Measurements from ENCODE around the gene MRPS6.
A peak's percentile ranks its signal among the peaks of the same experiment; 100 is the strongest.

Gene MRPS6

DNA sequence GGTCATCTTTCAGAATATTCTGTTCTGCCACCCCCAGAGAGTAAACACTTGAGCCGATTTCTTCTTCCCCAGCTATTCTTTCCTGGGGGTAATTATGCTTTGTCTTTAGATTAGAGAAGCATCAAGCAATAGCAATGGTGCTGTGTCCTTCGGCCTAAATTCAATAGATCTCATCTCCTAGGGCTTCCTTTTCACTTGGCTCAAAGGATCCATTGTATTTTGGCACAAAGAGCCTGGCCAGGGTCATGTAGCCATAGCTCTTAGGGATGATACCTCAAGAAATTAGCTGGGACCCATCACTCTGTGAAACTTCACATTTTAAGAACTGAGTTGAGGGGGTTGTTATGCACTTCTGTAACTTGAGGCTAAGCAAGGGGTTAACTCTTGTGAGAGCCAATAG lies 27.0 kb downstream of the MRPS6 start:
- DNase-seq, result no peak

DNA sequence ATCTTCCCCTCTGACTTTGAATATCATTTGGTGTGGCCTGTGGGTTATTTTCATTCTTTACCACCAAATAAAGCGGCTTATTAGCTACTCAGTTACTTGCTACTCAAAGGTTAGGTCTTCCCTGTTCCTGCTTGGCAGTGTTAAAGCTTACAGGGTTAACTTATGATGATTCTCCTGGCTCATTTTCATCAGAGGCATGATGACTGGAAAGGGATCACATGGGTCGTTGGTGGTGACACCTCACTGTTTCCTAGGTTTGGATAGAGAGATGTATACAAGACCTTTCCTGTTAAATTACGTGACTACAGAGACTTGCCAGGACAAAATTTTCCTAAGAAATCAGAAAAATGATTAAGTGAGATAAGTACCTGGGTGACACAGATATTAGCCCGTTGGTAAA lies 27.4 kb downstream of the MRPS6 start:
- DNase-seq, result no peak

DNA sequence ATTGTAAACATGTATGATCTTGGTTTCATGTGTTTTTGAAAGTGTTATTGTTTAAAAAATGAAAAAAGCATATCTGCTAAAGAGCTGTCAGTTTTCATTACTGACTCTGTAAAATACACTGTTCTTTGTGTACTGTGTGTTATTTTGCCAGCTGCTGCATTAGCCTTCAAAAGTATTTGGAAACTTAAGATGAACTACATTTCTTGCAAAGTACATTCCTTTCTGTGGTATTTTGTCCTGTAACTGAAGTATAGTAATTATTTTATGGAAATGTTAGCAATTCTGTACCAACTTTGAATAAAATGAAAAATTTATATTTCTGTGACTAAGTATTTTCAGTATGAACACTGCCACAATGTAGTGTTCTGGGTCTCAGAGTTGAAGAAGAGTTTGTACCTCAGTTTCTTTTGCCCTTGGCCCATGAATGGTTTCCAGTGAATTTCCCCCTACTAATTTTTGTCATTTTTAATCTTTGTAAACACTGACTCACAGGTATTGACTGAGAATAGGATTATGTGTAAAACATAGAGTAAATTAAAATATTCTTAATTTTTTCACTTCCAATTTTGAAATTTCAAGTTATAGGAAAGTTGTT lies 32.7 kb downstream of the MRPS6 start:
- no peak for DNase-seq

DNA sequence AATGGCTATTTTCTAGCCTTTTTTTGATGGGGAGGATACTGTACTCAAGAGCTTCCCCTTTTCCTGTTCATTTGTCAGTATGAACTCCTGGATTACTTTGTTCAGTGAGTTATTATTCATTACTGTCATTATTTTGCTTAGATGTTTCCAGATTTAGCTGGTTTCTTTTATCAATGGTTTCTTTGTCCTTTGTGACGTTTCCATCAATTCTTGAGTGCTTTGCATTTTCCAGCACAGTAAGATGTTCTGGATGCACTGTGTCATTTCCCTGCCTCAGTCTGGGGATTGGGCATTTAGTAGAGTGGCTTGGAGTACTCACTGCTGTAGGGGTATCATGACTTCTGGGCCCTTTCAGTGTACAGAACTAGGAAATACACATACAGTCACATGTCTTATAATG lies 34.2 kb downstream of the MRPS6 start:
- no peak for DNase-seq

DNA sequence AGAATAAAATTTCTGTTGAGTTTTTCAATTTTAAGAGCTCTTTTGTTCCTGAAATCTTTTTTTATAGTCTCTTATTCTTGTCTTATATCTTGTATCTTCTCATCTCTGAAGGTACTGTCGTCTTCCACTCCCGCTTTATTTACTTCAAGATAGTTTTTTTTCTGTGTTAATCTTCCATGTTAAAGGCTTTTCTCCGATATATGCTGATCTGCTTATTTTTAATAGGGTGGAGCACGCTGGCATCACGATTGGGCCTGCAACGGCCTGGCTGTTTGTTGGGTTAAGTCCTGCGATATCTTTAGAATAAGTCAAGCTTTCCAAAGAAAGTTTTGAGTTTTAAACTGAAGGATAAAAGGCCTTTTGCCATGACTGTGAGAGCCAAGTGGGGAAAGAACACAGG lies 35.7 kb downstream of the MRPS6 start:
- DNase-seq, result no peak

DNA sequence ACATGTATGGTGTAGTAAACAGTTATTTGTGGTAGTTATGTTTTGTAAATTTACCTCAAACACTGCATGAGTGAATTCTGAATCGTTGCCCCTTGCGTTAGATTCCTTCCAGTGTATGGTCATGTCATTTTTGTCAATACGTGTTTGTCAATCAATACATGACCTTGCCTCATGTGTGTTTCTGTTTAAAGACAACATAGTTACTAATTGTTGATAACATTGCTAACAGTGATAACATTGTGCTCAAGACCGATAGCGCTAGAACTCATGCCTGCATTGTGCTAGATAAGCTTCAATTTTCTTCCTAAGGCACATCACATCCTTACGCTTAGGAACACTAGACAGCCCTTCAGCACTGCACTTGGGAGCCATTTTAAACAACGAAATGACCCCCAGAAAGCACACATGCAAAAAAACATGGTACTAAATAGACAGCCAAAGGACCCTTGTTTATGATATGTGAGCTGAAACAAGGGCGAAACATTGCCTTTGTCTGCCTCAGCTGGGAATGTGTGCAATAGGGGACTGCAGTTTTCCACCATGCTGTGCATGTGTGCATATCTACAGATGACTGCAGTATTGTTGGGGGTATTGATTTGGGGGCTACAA lies 37.3 kb downstream of the MRPS6 start:
- DNase-seq, result no peak

DNA sequence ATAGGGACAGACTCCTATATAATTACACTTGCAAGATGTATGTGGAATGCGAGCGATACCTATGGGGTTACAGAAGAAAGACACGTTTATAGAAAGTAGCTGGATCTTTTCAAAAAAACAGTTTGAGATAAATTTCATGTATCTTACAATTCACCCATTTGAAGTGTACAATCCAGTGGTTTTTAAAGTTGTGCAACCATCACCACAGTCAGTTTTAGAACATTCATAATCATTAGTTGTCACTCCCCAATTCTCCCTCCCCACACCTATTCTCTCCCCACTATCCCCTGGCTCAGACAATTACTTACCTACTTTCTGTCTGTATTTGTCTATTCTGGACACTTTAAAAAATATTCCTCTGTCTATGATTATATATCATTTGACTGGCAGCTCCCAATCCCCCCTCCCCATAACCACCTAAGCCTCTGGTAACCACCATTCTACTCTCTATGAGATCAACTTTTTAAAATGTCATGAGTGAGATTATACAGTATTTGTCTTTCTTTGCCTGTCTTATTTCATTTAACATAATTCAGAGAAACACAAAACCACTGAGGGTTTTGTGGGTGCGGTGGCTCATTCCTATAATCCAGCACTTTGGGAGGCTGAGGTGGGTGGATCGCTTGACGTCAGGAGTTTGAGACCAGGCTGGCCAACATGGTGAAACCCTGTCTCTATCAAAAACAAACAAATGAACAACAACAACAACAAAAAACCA lies 39.1 kb downstream of the MRPS6 start:
- no peak for DNase-seq

DNA sequence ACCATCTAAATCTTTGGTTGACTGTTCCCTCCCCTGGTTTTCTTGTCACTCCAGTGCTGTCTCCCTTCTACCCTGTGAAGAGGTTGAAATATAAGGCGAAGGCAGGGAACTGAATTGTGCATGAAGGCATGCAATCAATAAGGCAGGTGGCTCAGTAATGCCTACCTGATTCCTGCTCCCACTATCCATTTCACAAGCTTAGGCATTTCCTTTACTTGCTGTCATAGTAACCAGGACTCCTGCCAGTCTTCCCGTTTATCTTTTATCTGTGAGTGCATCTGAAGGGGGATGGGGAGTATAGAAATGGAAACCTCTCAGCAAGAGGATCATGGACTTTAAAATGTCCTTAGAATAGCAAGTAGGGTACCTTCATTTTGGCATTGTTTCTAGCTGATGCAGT lies 40.5 kb downstream of the MRPS6 start:
- DNase-seq, result no peak

DNA sequence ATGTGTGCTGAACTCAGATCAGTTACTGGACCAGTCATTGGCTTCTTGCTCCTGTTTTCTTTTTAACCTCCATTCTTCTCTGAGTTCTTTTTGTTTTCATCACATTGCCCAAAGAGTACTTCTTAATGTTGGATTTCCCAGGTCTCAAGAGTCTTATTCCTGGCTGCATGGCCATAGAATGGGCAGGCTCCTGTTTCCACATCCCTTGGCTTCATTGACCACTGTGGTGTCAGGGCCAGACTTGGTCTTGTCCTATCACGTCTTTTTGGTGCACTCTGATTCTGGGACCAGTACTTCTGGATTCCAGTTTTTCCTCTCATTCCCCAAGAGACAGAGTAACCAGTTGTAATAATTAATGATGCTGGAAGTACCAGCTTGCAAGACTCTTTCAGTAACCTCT lies 41.8 kb downstream of the MRPS6 start:
- DNase-seq, result no peak

DNA sequence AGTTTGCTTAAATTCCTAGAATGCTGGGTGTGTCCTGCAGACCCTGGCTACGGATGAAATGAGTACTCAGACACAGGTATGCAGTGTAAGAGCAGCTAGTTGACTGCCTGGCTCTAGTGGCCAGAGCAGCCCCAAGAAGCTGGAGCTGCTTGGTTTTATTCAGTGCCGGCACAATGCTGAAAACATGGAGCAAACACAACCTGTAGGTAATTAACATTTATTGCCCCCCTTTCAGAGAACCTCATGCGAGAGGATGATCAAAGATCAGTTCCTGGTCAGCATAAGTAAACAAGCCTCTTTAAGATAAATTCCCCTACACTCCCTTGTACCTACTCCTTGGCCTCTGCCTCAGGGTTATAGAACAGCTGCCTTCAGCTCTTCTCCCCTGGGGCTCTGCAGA lies 43.2 kb downstream of the MRPS6 start:
- no peak for DNase-seq

DNA sequence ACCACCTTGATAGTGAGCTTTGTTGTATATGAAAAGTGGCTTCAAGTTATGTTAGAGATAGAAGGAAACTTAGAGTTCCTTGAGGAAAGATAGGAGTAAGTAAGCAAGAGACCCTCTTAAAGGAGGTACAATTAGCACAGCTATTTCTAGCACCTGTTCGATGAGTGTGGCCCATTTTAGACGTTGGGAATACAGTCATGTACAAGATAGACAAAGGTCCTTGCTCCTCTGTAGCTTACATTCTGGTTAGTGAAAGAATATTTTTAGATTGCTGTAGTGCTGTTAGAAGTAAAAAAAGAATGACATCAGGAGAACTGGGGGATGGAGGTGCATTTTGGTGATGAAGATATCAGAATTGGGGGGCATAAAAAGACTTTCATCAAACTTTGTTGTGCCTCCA lies 47.5 kb downstream of the MRPS6 start:
- no peak for DNase-seq

DNA sequence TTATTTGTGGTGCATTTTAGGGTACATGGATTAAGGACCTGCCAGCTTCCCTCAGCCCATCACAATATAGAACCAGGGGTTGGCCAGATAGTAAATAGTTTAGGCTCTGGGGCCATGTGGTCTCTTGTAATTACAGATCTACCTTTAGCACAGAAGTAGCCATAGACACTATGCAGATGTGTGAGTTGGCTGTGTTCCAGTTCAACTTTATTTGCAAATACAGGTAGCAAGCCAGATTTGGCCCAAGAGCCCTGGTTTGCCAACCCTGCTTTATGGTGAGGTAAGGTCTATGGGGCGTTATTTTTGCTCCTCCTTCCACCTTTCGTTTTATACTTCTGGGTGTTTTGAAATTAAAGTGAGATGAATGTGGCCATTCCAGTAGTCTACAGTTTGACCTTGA lies 48.7 kb downstream of the MRPS6 start:
- no peak for DNase-seq

DNA sequence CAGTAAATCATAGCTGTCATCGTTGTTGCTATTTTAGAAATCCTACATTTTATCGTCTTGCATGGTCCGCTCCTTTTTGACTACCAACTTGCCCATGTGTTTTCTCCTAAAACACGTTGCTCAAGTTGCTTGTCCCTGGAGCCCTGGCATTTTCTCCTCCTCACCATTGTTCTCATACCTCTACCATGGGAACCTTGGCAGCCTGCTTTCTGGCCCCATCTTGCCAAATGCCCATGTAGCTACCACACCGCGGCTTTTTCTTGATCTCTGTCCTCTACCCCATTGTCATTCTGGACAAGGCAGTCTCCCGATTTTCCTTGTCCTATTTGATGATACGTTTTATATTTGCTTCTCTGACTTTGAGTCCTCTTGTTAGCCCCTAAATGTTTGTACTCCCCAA lies 50.2 kb downstream of the MRPS6 start:
- DNase-seq, result peak in 3 of 51 donors; percentile 5 to 35 (median 24)

DNA sequence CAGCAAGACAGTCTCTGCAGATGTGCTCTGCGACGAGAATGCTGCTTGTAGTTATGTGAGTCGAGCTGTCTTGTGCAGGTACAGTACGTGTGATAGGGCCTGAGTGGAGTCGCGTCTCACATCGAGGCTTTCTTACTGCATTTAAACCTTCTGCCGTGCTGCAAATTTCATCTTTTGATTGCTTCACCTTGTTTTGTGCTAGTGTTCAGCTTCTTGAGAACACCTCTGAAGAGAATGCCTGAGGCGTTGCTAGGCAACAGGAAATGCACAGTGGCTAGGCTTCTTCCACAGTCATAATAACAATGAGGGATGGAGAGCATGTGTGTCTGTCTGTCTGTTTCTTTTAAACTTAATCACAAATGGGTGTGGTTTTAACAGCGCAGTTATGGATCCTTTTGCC lies 52.9 kb downstream of the MRPS6 start:
- DNase-seq, result peak in 11 of 51 donors; percentile 12 to 60 (median 26)

DNA sequence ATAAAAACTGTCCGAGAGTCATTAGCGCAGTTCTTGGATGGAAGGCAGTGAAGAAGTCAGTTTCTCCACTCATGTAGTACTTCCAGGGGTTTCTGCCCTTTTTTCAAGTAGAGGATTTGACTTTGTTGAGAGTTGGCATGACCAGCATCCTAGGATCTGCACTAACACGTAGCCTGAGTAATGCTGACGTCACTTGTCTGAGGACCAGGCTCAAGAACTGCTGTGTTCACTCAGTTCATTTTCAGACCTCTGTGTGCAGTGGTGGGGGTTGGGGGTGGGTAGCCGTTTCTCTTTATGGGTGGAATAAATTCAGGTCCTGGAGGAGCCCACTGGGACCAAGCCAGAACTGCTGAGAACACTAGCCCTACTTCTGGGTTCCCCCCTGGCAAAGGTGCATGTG lies 53.3 kb downstream of the MRPS6 start:
- peak in 5 of 51 donors; percentile 15 to 48 (median 27) for DNase-seq

DNA sequence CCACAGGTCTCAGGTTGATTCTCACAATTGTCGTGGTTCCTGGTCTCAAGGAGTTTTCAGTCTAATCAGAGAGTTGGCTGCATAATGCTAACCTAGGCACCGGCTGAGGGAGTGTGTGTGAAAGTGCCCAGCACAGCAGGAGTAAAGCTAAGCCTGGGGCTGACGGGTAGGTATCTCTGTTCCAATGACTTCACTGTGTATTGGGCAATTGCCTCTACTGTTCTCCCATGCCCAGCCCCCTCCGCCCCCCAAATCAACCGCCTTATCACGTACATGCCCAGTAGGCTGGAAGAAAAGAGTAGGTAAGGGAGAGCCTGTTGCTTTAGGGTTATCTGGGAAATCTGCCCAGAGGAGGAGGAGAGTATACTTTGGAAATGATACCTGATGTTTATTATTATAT lies 54.7 kb downstream of the MRPS6 start:
- DNase-seq, result no peak

DNA sequence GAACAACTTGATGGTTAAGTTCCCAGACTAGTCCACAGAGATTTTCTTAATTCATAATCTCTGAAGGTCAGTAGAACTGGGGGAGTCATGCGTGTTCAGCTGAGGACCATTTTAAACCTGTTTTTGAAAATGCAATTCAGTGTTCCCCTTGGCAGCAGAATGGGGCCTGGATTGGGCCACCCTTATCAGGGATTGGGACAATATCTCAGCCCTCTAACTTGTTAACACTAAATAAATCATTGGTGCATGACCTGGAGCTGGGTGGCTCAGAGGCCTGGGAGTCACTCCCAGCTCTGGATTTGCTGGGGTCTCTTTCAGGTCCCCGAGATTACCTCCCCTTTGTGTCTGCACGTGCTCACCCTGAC lies 55.3 kb downstream of the MRPS6 start:
- DNase-seq, result peak in 1 of 51 donors; percentile 44

DNA sequence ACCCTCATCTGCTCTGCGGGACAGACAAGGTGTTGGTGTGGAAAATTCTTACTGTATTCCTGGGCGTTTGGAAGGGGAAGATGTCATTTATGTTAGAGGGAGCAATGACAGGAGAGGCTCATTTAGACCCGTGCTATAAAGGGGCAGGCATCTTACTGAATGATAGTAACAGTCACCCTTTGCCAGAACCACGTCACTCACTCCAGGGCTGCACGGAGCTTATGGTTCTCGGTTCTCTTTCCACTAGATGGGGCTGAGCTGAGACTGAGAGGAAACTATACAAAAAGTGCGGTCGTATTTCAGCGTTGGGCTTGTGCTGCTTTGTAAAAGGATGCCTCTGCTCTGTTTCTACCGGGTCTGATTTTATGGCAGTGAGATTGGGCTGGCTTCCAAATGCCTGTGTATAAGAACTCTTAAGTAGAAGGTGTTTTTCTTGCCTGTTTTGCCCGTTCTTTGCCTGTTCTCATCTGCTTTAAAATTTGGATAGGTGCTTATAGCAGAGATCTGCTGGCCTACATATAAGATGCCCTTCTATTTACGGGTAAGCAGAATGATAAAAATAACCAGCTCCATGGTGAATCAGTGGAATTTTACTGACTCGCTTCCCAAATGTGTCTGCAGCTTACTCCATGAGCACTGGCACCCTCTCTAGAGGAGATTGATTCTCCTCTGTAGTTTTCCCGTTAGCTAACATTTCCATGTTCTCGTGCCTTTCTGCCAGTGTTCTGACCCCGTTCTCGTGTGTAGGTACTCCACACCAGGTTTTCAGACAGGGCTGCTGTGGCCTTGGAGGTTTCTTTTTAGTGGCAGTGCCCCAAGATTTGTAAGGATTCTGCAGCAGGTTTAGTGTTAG lies 55.9 kb downstream of the MRPS6 start:
- peak in 18 of 51 donors; percentile 10 to 66 (median 32) for DNase-seq

DNA sequence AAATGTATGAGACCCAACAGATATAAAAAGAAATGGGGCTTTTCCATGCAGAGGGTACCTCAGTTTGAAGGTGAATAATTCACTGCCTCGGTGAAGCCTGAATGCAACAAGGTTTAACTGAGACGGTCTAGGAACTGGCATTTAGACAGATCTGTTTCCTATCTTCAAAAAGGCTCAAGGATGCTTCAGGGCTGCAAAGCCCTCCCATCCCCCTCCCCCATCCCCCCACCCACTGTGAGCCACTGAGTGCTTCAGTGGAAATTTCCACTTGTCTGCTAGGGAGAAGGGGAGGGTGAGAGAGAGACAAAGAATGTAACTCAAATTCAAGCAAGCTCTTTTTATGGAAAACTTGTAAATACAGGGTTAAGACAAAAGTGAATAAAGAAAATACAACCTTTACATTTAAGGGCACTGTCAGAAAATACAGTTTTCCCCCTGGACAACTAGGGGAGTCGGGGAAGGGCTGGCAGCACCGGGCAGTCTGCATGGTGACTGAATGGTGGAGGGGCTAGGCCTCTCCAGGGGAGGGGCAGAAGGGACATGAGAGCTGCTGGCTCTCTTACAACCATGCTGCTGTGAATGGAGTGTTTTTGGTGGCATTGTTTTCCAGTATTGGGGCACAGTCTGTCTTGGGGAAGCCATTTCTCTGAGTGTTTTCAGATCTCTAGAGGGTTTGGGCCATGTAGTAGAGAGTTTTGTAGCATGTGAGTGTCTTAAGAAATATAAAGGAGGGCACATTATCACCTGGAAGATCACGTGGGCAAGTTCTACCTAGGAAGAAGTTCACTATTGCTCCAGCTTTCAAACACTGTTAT lies 56.7 kb downstream of the MRPS6 start:
- peak in 4 of 51 donors; percentile 17 to 73 (median 24) for DNase-seq

DNA sequence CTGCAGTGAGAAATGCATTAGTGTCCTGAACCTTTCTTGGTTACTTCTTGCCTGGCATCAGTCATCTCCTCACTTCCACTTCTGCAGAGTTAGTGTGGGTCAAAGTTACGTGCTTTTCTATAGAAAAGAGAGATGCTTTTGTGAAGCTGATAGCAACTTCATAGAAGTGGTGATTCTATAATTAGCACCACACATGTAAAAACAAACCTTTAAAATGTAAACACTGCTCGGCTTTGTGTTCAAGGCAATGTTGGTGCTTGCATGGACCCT lies 57.3 kb downstream of the MRPS6 start:
- no peak for DNase-seq

DNA sequence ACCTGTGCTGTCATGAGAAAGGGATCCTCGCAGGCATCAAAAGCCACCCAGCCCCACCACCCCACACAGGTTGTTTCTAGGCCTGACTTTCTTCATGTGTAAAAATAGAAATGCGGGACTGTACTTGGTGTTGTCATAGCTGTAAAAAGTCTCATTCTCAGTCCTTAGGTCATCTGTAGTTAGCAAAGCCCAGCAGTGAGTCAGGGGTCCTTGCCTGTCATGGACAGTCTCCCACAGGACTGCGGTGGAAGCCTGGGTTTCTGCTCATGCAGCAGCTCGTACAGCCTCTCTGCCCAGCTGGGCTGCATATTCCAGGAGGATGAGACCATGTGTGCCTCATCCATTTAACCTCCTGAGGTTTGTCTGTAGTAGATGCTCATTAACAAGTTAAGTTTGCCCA lies 58.2 kb downstream of the MRPS6 start:
- no peak for DNase-seq

DNA sequence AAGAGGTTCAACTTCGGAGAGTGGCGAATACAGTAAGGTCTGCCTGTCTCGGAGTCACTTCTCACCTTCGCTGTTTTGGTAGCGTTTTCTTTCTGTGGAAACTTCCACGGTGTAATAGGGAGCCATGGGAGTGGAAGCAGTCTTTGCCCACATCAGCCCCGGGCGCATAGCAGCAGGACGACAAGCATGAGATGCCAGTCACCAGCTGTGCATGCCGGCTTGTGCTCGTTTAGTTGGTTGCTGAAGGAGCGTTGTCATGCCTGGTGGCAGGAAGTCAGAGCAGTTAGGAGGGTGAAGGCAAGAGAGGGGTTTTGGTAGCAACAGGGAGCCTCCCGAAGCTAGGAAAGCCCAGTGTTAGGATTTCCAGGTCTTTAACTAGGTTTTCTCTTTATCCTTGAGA lies 58.8 kb downstream of the MRPS6 start:
- DNase-seq, result peak in 1 of 51 donors; percentile 4

Measured in hypothalamus (tissue), 51 donors.